HG02943 (cell line): ENCODE measurements around the gene SSC4D.
"Not testable (repeated sequence)": the region's sequence is repeated elsewhere in the genome, so short reads cannot be mapped to it uniquely, and the experiment has no call there.

Experiments used
- ATAC-seq: cut with Tn5 transposase; IDR thresholded peaks from one replicate; pipeline ENCODE4 v1.9.1; 2021; ENCODE audit warnings: mild to moderate bottlenecking, low read depth, moderate library complexity; ENCODE audit not compliant: unreplicated experiment

SSC4D gene

DNA sequence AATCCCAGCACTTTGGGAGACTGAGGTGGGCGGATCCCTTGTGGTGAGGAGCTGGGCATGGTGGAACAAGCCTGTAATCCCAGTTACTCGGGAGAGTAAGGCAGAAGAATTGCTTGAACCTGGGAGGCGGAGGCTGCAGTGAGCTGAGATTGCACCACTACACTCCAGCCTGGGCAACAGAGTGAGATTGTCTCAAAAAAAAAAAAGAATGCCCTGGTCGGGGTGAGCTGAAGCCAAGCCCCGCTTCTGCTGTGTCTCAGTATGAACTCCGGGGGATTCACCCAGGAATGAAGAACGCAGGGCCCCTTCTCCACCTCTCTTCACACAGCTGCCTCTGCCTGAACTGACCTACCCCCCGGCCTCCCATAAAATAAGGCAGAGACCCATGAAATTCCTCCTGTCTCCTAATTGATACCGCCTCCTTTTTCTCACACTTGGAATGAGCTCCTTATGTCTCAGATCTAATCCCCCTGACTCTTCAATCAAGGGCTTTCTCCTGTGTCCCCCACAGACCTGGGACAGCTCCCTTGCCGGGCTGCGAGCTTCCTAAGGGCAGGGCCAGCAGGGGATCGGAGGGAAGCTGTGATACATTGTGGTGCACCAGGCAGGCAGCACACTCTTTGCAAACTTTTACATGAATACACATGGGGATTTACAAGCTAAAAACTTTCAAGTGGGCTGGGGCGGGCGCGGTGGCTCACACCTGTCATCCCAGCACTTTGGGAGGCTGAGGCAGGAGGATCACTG is 14.3 kb upstream of the SSC4D start:
- ATAC-seq, result no peak

DNA sequence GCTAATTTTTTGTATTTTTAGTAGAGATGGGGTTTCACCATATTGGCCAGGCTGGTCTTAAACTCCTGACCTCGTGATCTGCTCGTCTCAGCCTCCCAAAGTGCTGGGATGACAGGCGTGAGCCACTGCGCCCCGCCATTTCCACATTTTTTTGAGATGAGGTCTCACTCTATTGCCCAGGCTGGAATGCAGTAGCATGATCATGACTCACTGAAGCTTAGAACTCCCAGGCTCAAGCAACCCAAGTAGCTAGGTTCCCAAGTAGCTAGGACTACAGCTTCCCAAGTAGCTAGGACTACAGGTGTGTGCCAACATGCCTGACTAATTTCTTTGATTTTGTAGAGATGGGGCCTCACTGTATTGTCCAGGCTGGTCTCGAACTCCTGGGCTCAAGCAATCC is 11.6 kb upstream of the SSC4D start:
- ATAC-seq, result not testable (repeated sequence)

DNA sequence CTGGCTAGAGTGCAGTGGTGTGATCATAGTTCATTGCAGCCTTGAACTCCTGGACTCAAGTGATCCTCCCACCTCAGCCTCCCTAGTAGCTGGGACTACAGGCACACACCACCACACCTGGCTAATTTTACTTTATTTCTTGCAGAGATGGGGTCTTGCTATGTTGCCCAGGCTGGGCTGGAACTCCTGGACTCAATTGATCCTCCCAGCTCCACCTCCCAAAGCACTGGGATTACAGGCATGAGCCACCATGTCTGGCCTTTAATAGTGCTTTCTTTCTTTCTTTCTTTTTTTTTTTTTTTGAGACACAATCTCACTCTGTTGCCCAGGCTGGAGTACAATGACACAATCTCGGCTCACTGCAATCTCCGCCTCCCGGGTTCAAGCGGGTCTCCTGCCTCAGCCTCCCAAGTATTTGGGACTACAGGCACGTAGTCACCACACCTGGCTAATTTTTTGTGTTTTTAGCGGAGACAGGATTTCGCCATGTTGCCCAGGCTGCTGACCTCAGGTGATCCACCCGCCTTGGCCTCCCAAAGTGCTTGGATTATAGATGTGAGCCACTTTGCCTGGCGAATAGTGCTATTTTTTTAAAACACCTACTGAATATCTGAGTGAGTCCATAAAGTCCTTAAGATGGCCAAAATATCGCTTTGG is 8.3 kb upstream of the SSC4D start:
- ATAC-seq, result not testable (repeated sequence)

DNA sequence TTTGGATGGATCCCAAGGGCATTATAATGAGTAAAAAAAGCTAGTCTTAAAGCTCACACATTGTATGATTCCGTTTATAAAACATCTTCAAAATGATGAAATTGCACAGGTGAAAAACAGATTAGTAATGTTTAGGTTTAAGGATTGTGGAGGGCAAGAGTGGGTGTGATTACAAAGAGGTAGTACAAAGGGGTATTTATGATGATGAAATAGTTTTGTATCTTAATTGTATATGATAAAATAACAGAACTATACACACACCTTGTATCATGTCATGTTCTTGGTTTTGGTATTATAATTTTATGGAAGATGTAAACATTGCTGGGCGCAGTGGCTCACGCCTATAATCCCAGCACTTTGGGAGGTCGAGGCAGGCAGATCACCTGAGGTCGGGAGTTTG is 2.8 kb upstream of the SSC4D start:
- no peak for ATAC-seq

DNA sequence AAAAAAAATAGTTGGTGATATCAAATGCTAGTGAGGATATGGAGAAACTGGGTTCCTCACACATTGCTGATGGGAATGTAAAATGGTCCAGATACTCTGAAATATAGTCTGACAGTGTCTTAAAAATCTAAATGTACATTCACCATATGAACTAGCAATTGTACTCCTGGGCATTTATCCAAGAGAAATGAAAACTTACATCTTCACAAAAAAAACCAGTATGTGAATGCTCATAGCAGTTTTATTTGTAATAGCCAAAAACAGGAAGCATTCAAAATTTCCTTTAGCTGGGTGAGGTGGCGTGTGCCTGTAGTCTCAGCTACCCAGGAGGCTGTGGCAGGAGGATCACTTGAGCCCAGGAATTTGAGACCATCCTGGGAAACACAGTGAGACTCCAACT is 2.1 kb upstream of the SSC4D start:
- no peak for ATAC-seq

DNA sequence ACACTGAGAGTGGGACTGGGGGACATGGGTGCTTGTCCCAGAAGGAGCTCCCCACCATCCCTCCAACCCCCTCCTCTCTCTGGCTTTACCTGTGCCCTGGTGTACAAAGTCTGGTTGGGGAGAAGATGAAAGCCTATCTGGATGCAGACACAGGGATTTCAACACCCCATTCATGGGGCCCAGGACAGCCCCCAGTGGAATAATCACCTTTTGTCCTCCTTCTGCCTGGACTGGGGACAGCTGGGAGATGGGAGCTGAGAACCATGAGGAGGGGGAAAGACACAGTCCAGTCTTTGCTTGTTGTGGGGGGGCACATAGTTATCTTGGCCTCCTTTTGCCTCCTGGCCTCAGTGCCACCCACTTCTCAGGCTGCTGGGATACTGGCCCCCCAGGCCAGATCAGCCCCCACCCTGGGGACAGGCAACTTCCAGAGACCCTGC is 1.4 kb downstream of the SSC4D start:
- no peak for ATAC-seq

DNA sequence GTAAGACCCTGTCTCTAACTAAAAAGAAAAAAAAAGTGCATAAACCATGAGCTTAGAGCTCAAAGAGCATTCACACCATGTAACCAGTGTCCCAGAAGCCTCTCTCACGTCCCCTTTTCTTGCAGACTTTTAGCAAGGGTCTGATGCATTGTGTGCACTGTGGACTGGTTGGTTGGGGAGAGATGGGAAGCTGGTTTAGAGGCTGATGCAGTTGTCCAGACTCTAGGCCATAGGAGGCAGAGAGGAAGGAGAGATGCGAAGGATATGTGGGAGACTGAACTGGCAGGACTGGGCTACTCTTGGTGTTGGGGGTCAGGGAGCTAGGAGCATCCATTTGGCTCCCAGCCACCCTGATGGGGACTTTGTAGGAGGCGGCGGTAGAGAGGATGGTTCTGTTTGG is 1.8 kb downstream of the SSC4D start:
- ATAC-seq, result no peak

DNA sequence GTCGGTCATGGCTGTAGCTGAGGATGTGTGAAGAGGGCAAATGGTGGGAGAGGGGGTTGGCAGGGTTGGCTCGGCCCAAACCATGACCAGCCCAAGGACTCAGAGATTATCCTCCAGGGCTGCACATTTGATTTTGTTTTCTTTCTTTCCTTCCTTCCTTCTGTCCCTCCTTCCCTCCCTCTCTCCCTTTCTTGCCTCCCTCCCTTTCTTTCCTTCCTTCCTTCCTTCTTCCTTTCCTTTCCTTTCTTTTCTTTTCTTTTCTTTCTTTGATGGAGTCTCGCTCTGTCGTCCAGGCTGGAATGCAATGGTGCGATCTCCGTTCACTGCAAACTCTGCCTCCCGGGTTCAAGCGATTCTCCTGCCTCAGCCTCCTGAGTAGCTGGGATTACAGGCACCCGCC is 3.8 kb downstream of the SSC4D start:
- no peak for ATAC-seq

DNA sequence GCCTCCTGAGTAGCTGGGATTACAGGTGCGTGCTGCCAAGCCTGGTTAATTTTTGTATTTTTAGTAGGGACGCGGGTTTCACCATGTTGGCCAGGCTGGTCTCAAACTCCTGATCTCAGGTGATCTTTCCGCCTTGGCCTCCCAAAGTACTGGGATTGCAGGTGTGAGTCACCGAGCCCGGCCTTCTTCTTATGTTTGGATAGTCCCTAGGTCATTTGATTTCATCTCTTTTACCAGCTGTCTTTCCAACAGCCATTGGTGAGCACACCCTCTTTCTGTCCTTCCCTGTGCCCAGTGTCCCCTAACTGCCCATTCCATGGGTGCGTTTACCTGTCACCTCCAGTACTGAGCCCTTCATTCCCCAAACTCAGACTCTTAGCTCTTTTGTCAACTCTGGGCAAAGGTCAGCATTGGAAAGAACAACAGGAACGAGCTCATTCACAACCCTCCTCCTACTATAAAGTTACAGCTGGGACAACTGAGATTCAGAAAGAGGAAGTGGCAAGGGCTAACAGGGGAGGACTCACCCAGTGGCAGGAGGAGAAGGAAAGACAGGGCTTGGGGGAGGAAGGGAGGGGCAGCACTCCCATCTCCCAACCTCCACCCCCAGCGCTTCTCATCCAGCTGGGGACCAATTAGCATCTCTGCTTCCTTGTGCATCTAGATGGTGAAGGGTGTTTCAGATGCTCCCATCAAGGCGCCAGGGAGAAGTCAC is 5.6 kb downstream of the SSC4D start:
- ATAC-seq, result no peak

DNA sequence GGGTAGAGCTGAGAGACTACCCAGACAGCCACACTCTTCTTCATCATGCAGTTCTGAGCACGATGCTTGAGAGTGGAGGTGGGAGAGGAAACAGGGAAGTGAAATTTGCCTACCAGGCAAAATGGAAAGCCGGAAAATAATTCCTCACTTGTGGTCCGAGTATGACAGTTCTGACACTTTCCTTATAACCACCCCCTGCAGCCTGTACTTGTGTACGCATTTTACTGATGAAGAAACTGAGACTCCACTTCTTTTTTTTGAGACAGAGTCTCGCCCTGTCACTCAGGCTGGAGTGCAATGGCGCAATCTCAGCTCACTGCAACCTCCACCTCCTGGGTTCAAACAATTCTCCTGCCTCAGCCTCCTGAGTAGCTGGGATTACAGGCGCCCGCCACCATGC is 6.4 kb downstream of the SSC4D start:
- ATAC-seq, result not testable (repeated sequence)

DNA sequence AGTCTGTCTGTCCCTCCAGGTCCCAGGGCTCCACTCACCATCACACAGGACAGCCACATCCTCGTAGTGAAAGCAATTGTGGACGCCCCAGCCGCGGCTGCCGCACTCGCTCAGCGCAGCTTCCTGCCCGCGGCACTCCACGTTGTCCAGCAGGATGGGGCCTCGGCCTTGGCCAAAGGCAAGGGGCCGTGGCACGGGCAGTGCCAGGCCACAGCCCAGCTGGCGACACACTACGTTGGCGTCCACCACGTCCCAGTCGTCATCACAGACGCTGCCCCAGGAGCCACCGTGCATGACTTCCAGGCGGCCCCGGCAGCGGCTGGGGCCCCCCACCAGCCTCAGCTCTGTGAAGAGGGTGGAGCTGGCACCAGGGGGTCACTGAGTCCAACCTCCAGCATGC is 9.2 kb downstream of the SSC4D start:
- ATAC-seq, result no peak

DNA sequence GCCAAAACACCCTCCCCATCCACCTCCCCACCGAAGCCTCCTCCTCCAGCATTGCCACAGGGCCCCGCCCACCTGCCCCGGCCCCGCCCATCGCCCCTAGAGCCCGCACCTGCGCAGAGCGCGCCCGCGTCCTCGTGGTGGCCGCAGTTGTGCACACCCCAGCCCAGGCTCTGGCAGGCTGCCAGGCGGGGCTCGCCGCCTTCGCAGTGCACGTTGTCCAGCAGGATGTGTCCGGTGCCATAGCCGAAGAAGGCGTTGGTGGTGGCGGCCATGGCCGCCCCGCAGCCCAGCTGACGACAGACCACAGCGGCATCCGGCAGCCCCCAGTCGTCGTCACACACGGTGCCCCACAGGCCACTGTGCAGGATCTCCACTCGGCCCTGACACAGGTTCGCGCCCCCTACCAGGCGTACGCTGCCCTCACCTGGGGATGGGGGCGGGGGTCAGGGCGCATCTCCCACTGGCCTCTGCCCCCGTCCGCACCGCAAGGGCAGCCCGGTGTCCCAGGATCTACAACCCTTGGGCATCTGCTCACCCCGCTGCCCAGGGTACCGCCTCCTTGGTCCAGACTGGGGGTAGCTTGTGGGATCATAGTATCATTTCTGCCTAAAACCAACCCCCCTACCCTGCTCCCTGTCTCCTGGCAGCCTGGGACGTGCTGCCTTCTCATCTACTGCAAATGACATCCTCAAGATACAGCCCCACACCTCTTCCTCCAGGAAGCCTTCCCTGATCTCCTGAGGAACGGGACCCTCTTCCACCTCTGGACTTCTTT is 11.9 kb downstream of the SSC4D start:
- ATAC-seq, result no peak

DNA sequence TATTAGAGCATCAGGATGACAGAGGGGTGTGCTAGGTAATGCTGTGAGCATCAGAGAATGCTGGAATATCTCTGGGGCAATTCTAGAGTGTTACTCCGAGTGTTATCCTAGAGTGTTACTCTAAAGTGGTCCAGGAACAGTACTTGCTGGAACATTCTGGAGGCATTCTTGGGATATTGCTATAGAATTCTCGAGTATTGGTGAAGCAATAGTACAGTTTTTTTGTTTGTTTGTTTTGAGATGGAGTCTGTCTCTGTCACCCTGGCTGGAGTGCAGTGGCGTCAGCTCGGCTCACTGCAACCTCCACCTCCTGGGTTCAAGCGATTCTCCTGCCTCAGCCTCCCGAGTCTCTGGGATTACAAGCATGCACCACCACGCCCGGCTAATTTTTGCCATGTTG is 12.6 kb downstream of the SSC4D start:
- ATAC-seq, result no peak

DNA sequence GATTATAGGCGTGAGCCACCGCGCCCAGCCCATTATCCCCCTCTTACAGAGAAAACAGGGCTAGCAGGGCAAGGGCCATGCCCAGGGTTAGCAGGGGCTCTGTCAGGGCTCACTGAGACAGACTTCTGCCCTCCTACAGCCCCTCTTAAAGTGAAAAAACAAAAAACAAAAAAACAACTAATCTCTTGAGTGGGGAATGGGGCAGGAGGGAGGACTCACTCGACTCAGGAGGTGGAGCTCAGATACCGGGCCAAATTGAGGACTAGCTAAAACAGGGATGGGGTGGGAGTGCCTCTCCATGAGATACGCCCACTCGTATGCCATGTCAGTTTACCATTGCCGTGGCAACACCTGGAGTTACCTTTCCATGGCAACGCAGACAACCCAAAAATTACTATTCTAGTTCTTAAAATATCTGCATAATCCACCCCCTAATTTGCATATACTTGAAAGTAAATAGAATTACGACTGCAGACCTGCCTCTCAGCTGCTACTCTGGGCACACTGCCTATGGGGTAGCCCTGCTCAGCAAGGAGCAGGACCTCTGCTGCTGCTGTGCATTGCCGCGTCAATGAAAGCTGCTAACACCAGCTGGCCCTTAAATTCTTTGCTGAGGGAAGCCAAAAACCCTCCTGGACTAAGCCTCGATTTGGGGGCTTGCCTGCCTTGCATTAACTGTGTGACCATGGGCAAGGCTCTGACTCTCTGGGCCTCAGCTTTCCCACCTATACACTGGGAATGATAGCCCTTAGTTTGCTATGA is 13.4 kb downstream of the SSC4D start:
- ATAC-seq, result no peak

DNA sequence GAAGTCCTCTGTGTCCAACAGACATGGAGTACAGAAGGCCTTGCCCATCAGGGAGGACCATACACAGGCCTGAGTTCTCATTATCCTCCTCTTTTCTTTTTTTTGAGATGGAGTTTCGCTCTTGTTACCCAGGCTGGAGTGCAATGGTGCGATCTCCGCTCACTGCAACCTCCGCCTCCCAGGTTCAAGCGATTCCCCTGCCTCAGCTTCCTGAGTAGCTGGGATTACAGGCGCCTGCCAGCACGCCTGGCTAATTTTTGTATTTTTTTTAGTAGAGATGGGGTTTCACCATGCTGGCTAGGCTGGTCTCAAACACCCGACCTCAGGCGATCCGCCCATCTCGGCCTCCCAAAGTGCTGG is 13.9 kb downstream of the SSC4D start:
- ATAC-seq, result not testable (repeated sequence)

DNA sequence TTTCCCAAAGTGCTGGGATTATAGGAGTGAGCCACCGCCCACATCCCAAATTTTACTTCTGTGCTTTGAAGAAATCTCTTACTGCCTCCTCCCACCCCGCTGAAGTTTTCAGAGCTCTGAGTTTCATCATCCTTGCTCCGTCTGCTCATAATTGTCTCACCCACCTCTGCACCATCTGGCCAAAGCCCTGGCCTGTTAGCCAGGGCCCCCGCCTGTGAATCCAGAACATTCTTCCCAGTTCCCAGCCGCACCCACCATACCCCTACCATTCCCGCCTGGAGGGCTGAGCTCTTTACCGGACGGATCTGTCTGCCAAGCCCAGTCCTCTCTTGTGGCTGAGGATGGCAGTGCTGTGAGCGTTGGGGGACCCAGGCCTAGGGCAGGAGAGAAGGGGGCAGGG is 14.5 kb downstream of the SSC4D start:
- no peak for ATAC-seq

DNA sequence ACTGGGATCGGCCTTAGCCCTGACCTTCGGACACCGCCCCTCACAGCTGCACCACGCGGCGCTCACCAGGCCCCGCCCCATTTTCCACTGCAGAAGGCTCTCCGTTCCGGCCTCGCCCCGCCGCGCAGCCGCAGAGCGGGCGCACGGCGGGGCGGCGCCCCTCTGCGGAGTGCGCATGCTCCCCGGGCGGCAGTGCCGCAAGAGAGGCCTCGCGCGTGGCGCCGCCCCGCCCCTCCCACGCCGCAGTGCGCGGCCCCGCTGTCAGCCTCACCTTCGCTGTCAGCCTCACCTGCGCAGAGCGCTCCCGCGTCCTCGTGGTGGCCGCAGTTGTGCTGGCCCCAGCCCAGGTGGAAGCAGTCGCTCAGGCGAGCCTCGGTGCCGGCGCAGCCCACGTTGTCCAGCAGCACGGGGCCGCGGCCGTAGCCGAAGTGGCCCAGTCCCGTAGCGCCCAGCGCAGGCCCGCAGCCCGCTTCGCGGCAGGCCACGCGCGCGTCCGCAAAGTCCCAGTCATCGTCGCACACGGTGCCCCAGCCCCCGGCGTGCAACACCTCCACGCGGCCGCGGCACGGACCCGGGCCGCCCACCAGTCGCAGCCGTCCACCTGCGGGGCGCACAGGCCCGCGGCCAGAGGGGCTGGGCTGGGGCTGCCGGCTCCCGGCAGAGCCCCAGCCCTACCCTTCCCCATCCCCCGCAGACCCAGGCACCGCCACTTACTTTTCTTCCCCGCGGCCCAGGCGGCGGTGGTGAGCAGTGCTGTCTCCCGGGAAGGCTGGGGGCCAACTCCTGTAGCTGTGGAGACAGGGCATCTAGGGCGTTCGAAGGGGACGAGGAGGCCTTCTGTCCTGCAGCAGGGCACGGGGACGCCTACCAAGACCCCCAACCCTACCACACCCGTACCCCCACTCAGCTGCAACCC is 16.1 kb downstream of the SSC4D start:
- ATAC-seq, result peak; percentile 93

DNA sequence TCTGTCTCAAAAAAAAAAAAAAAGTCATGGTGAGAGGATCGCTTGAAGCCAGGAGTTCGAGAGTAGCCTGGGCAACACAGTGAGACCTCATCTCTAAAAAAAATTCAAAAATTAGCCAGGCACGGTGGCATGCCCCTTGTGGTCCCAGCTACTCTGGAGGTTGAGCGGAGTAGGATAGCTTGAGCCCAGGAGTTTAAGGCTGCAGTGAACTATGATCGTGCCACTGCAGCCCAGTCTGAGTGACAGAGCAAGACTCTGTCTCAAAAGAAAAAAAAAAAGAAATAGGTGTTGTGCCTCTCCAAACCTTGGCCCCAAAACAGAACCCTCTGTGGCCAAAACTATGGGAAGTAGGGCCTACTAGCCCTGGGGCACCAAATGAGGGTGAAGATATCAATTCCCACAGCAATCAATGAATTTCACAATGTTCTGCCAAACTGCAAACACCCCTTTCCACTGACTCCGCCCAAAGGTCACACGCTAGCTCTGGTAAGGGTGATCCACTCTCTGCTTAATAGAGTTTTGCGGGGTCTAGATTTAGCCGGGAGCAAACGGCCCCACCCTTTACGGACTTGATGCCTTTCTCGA is 16.9 kb downstream of the SSC4D start:
- no peak for ATAC-seq

DNA sequence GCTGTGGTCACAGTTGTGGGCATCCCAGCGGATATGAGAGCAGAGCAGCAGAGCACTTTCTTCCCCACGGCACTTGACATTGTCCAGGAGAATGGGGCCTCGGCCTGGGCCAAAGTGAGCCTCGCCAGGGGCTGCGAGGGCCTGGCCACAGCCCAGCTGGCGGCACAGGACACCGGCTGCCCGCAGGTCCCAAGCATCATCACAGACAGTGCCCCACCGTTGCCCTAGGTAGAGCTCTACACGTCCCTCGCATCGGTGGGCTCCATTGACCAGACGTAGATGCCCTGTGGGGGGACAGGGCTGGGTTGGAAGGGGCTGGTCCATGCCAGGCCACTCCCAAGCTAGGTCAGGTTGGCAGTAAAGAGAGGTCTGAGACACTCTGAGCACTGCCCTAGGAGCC is 19.4 kb downstream of the SSC4D start:
- no peak for ATAC-seq
